ENCODE measurements around the gene SMIM20. TPM values are rescaled to one million over a fixed set of nuclear protein-coding genes. Genes with fewer than 3 reads are reported as not detected.

Gene SMIM20
- total RNA-seq, 2 experiments from 2014 or later = 44.0 to 53.8 TPM

DNA sequence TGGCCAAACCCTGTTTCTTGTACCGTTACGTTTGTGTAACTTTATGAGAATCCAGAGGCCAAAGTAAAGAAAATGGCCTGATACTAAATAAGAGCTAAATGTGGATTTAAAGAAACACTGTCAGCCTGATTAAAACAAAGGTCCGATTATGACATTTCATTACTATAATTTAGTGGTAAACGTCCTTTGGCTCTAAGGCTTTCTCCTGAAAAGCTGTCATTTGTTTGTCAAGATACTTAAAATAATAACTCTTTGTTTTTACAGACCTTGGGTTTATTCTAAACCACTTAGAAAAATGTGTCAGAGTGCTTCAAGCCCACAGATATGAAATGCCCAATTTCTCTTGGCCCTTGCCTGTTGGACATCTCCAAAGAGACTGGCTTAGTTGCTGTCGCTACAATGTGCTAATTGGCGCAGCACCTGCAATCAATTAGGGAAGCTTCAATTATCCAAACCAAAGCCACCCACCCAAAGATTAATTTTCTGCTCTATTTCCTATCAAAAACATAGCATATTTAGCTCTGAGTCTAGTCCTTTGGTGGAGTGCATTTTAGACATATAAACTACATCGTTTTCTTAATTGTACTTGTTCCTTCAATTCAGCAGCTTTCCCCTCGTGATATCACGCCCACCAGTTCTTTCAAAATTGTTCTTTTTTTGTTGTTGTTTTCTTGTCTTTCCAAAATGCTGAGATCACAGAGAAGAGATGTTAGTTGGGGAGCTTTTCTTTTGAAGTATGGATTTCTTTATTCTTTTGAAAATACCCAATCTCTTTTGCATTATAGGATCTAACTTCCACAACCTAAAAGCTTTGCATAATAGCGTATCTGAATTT lies 13.6 kb downstream of the SMIM20 start:
- H3K9me2 ChIP-seq (ENCODE audit: insufficient read depth, low read length) = no peaks in the 10 kb centered on the region
- no peaks in the 10 kb centered on the region for H4K20me1 ChIP-seq (ENCODE audit: insufficient read depth, low read length)
- ChIA-PET POLR2A (interaction anchor here (0.5 to 3.0 kb wide), 12 partner anchors 9 to 504 kb away, joined by 3 to 18 read pairs (median 4); partner anchors contain the start of gene SMIM20), CTCF (ENCODE audit: unreplicated experiment) (no interaction called here)
- H3K9me3 ChIP-seq (ENCODE audit: low read length) = no peaks in the 10 kb centered on the region
- BruUV-seq (replicated peaks) = no TSS peak
- H3K4me3 ChIP-seq (ENCODE audit: low read depth, low read length, poor library complexity, severe bottlenecking) = no peak overlapping the region
- peaks cover 22% of the 10 kb centered on the region; the same call in 1 of the 2 replicates for H3K79me2 ChIP-seq (ENCODE audit: insufficient read depth, low read depth, low read length)
- TF ChIP-seq EZH2phosphoT487 (IDR thresholded peaks at IDR 0.05; ENCODE audit: borderline replicate concordance, low read depth, low read length) = no peak
- TF ChIP-seq, protein P1, sequence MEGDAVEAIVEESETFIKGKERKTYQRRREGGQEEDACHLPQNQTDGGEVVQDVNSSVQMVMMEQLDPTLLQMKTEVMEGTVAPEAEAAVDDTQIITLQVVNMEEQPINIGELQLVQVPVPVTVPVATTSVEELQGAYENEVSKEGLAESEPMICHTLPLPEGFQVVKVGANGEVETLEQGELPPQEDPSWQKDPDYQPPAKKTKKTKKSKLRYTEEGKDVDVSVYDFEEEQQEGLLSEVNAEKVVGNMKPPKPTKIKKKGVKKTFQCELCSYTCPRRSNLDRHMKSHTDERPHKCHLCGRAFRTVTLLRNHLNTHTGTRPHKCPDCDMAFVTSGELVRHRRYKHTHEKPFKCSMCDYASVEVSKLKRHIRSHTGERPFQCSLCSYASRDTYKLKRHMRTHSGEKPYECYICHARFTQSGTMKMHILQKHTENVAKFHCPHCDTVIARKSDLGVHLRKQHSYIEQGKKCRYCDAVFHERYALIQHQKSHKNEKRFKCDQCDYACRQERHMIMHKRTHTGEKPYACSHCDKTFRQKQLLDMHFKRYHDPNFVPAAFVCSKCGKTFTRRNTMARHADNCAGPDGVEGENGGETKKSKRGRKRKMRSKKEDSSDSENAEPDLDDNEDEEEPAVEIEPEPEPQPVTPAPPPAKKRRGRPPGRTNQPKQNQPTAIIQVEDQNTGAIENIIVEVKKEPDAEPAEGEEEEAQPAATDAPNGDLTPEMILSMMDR (conservative IDR thresholded peaks at IDR 0.05; ENCODE audit: low read length) = no peak
- H3K27ac ChIP-seq (ENCODE audit: low read depth, low read length, poor library complexity, severe bottlenecking) = no peak overlapping the region
- intact Hi-C loops (cut with micrococcal nuclease; ENCODE audit: unreplicated experiment) = loop anchor here (5.0 kb wide), 1 partner anchor 85 kb away; no protein-coding TSS in a partner anchor
- no peak for DNase-seq (ENCODE audit: low spot score)
- no peak overlapping the region for H3K4me2 ChIP-seq (ENCODE audit: low read length)
- H2AFZ ChIP-seq (ENCODE audit: low read length) = no peak overlapping the region
- peaks cover 42% of the 10 kb centered on the region for H3K36me3 ChIP-seq (ENCODE audit: insufficient read depth, low read length)
- peaks cover 18% of the 10 kb centered on the region for H3K4me1 ChIP-seq (ENCODE audit: insufficient read depth, low read length, poor library complexity, severe bottlenecking)

DNA sequence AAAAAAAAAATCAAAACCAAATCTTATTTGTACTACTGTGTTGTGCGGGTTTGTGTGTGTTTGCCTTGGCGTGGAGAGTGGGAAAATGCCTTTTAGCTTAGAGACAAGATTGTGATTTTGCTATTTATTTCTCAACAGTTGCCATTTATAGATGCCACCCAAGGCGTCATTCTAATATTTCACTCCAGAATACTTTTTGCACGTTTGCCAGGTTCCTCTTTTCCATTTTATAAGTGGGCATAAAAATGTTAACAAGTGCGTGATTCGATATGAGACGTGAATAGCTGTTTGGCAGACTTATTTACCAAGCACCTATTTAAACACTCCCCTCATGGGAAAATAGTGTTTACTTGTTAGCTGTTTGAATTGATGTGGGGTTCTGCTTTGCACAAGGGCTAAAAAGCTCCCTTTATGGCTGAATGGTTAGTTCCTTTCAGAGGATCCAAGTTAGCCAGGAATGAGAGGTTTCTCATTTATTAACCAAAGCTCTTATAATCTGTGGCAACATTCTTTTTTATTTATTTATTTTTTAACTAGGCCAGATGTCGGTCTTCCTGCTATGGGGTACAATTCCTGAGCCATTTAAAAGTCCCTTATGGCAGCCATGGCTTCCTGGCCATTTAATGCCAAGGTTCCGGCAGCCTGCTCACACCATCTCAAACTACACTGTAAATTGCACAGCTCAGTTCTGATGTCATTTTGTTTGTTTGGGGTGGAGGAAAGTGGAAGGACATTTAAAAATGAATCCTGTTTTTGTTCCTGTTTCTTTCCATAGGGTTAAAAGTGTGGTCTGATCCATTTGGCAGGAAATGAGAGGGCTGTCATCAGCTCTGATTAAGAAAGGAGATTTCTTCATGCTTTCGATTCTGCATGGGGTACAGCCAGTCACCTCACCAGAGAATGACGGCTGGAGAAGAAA lies 14.6 kb downstream of the SMIM20 start:
- BruUV-seq (replicated peaks) = no TSS peak
- TF ChIP-seq, protein P1 (conservative IDR thresholded peaks at IDR 0.05; ENCODE audit: low read length) = no peak
- no peak for TF ChIP-seq EZH2phosphoT487 (IDR thresholded peaks at IDR 0.05; ENCODE audit: borderline replicate concordance, low read depth, low read length)
- no peak overlapping the region for H3K4me2 ChIP-seq (ENCODE audit: low read length)
- ChIA-PET CTCF (ENCODE audit: unreplicated experiment) (no interaction called here), POLR2A (interaction anchor here (0.6 to 3.0 kb wide), 10 partner anchors 8 to 74 kb away, joined by 3 to 18 read pairs (median 6); partner anchors contain the start of gene SMIM20)
- no peaks in the 10 kb centered on the region for H4K20me1 ChIP-seq (ENCODE audit: insufficient read depth, low read length)
- H3K9me2 ChIP-seq (ENCODE audit: insufficient read depth, low read length) = no peaks in the 10 kb centered on the region
- H3K36me3 ChIP-seq (ENCODE audit: insufficient read depth, low read length) = peaks cover 32% of the 10 kb centered on the region
- no peak overlapping the region for H3K27ac ChIP-seq (ENCODE audit: low read depth, low read length, poor library complexity, severe bottlenecking)
- DNase-seq (ENCODE audit: low spot score) = no peak
- H2AFZ ChIP-seq (ENCODE audit: low read length) = no peak overlapping the region
- intact Hi-C loops (cut with micrococcal nuclease; ENCODE audit: unreplicated experiment) = loop anchor here (5.0 kb wide), 1 partner anchor 86 kb away; no protein-coding TSS in a partner anchor
- H3K9me3 ChIP-seq (ENCODE audit: low read length) = no peaks in the 10 kb centered on the region
- peaks cover 22% of the 10 kb centered on the region; the same call in 1 of the 2 replicates for H3K79me2 ChIP-seq (ENCODE audit: insufficient read depth, low read depth, low read length)
- no peak overlapping the region for H3K4me3 ChIP-seq (ENCODE audit: low read depth, low read length, poor library complexity, severe bottlenecking)
- H3K4me1 ChIP-seq (ENCODE audit: insufficient read depth, low read length, poor library complexity, severe bottlenecking) = peaks cover 18% of the 10 kb centered on the region
